Keratinocyte (primary cell): ENCODE data around the gene PTPRN2. TPM values are rescaled to one million over a fixed set of nuclear protein-coding genes. Genes with fewer than 3 reads are reported as not detected.
"Not testable (repeated sequence)": the region's sequence is repeated elsewhere in the genome, so short reads cannot be mapped to it uniquely, and the experiment has no call there.

Source experiments
- DNase-seq: peaks from one replicate; pipeline ENCODE4 v3.0.0-alpha.2; 2011; ENCODE audit warnings: low read depth, missing footprints, low spot score
- FAIRE-seq: peaks from 2 replicates; lab custom pipeline; 2011; peaks lifted over from hg19 to GRCh38; lab: Jason Lieb, UNC
- H2AFZ ChIP-seq: 2 replicates; pipeline ENCODE4 v1.6.0; 2012; ENCODE audit warnings: low read length, control low read depth, inconsistent platforms; ENCODE audit not compliant: control insufficient read depth
- H3K27ac ChIP-seq: 2 replicates; pipeline ENCODE4 v1.5.1; 2011; ENCODE audit warnings: low read length; ENCODE audit not compliant: control insufficient read depth, insufficient read depth
- H3K27me3 ChIP-seq: 3 replicates; pipeline ENCODE4 v1.6.0; 2011; ENCODE audit warnings: low read length; ENCODE audit not compliant: control insufficient read depth, insufficient read depth; ENCODE audit errors: extremely low read depth
- H3K36me3 ChIP-seq, 2 experiments: 2 replicates in 1 of 2; 3 replicates in 1 of 2; pipeline ENCODE4 v1.5.1; 2011; ENCODE audit warnings: low read length in 2 of 2, mild to moderate bottlenecking in 1 of 2; ENCODE audit not compliant: control insufficient read depth in 2 of 2, insufficient read depth in 2 of 2; ENCODE audit errors: extremely low read depth in 1 of 2
- H3K4me1 ChIP-seq: 3 replicates; pipeline ENCODE4 v1.5.1; 2011; ENCODE audit warnings: low read length; ENCODE audit not compliant: control insufficient read depth, insufficient read depth; ENCODE audit errors: extremely low read depth
- H3K4me2 ChIP-seq: 3 replicates; pipeline ENCODE4 v1.6.0; 2011; ENCODE audit warnings: low read depth, low read length; ENCODE audit not compliant: control insufficient read depth, insufficient read depth; ENCODE audit errors: extremely low read depth
- H3K4me3 ChIP-seq, 3 experiments: fragments of 200-600 bp in 1 of 3; sonication (generic) in 1 of 3; 2 replicates in 2 of 3; 3 replicates in 1 of 3; pipeline ENCODE4 v1.5.1; 2011 to 2016; ENCODE audit warnings: low read length in 3 of 3, mild to moderate bottlenecking in 3 of 3, control low read depth in 2 of 3, inconsistent platforms in 1 of 3, low read depth in 1 of 3, mixed read lengths in 1 of 3, mixed run types in 1 of 3, moderate library complexity in 1 of 3; ENCODE audit not compliant: control insufficient read depth in 2 of 3, insufficient read depth in 2 of 3; ENCODE audit errors: extremely low read depth in 1 of 3
- H3K79me2 ChIP-seq: 2 replicates; pipeline ENCODE4 v1.6.0; 2012; ENCODE audit warnings: low read length; ENCODE audit not compliant: control insufficient read depth, insufficient read depth
- H3K9ac ChIP-seq: 3 replicates; pipeline ENCODE4 v1.6.0; 2011; ENCODE audit warnings: low read length; ENCODE audit not compliant: control insufficient read depth, insufficient read depth; ENCODE audit errors: extremely low read depth
- H3K9me1 ChIP-seq: 3 replicates; pipeline ENCODE4 v1.6.0; 2011; ENCODE audit warnings: low read length; ENCODE audit not compliant: control insufficient read depth, insufficient read depth; ENCODE audit errors: extremely low read depth
- H3K9me3 ChIP-seq: 2 replicates; pipeline ENCODE4 v1.5.1; 2012; ENCODE audit warnings: low read depth, low read length; ENCODE audit not compliant: control insufficient read depth
- H4K20me1 ChIP-seq: 3 replicates; pipeline ENCODE4 v1.6.0; 2011; ENCODE audit warnings: low read length; ENCODE audit not compliant: control insufficient read depth, insufficient read depth; ENCODE audit errors: extremely low read depth
- CTCF ChIP-seq, 3 experiments: IDR thresholded peaks in 1 of 3; conservative IDR thresholded peaks in 1 of 3; optimal IDR thresholded peaks in 1 of 3; 2 replicates in 2 of 3; 3 replicates in 1 of 3; pipeline versions ENCODE3 to v1.5.1; 2011; ENCODE audit warnings: low read length in 3 of 3, mild to moderate bottlenecking in 3 of 3, moderate library complexity in 2 of 3, control low read depth in 1 of 3, inconsistent platforms in 1 of 3; ENCODE audit not compliant: insufficient read depth in 2 of 3; ENCODE audit errors: extremely low read depth in 1 of 3
- EZH2 ChIP-seq: IDR thresholded peaks from one replicate; pipeline ENCODE4 v1.6.1; 2012; ENCODE audit warnings: inconsistent platforms, mild to moderate bottlenecking, low read length, moderate library complexity
- dilution Hi-C: fragments of 300-500 bp; cut with MboI; formaldehyde crosslinking; loops from one replicate; pipeline ENCODE4 v1.7.0; 2020; ENCODE audit warnings: low sequenced_read_pairs; ENCODE audit not compliant: extremely low pct_ligation_motif_present
- polyA plus RNA-seq, 5 experiments: library from polyadenylated mRNA; depleted of rRNA in 3 of 5; stranded (reverse) in 3 of 5; stranded (forward) in 1 of 5; unstranded in 1 of 5; fragments of >200 nt; gene quantifications; 1 replicate in 1 of 5; 2 replicates in 3 of 5; 3 replicates in 1 of 5; pipeline versions ENCODE4 v1.2.1 to v1.2.3, GENCODE V29; 2011 to 2012; ENCODE audit warnings: missing spikeins in 2 of 5, low read depth in 1 of 5, low replicate concordance in 1 of 5

Gene PTPRN2
- polyA plus RNA-seq, 1 donor (not counting 4 experiments of a cell fraction or from before 2014, with no cell fraction given), result not detected

GRCh38 chr7:158507917-158508316 is 79.7 kb downstream of the PTPRN2 start:
- H3K4me2 ChIP-seq, result no peak overlapping the region
- dilution Hi-C loops, result no loop called here
- H3K9me3 ChIP-seq, result peaks cover 26% of the 10 kb centered on the region
- no peaks in the 10 kb centered on the region for H3K27me3 ChIP-seq
- H3K9me1 ChIP-seq, result no peaks in the 10 kb centered on the region
- H4K20me1 ChIP-seq, result no peaks in the 10 kb centered on the region
- H3K79me2 ChIP-seq, result no peaks in the 10 kb centered on the region
- FAIRE-seq, result no peak
- TF ChIP-seq EZH2 (no peak), CTCF (optimal IDR thresholded peaks at IDR 0.05 in 1 of 3, IDR thresholded peaks at IDR 0.05 in 1 of 3, conservative IDR thresholded peaks at IDR 0.05 in 1 of 3; ENCODE audit: extremely low read depth in 1 of 3, insufficient read depth in 2 of 3, low read length in 3 of 3) (no peak)
- H3K4me3 ChIP-seq, result no peak overlapping the region
- H3K9ac ChIP-seq, result no peak overlapping the region
- DNase-seq, result no peak
- no peaks in the 10 kb centered on the region for H3K4me1 ChIP-seq
- H3K36me3 ChIP-seq, result no peaks in the 10 kb centered on the region
- no peak overlapping the region for H2AFZ ChIP-seq
- no peak overlapping the region for H3K27ac ChIP-seq

GRCh38 chr7:158507175-158507574 is 80.4 kb downstream of the PTPRN2 start:
- H4K20me1 ChIP-seq, H3K4me2 ChIP-seq, H3K4me3 ChIP-seq, dilution Hi-C loops, H3K9me1 ChIP-seq, H3K4me1 ChIP-seq, H2AFZ ChIP-seq, FAIRE-seq, DNase-seq, H3K27ac ChIP-seq, H3K79me2 ChIP-seq, H3K27me3 ChIP-seq, H3K36me3 ChIP-seq, H3K9ac ChIP-seq: not testable (repeated sequence)
- H3K9me3 ChIP-seq, result peaks cover 25% of the 10 kb centered on the region

- no peaks in the 10 kb centered on the region for H3K79me2 ChIP-seq
- TF ChIP-seq EZH2, result no peak
- TF ChIP-seq CTCF (optimal IDR thresholded peaks at IDR 0.05 in 1 of 3, IDR thresholded peaks at IDR 0.05 in 1 of 3, conservative IDR thresholded peaks at IDR 0.05 in 1 of 3; ENCODE audit: extremely low read depth in 1 of 3, insufficient read depth in 2 of 3, low read length in 3 of 3), result no peak
- no peak overlapping the region for H2AFZ ChIP-seq
- no peaks in the 10 kb centered on the region for H3K4me1 ChIP-seq
- H4K20me1 ChIP-seq, result no peaks in the 10 kb centered on the region
- H3K9me1 ChIP-seq, result no peaks in the 10 kb centered on the region
- dilution Hi-C loops, result no loop called here
- no peaks in the 10 kb centered on the region for H3K27me3 ChIP-seq
- no peak overlapping the region for H3K27ac ChIP-seq
- H3K4me3 ChIP-seq, result no peak overlapping the region
- H3K4me2 ChIP-seq, result no peak overlapping the region
- H3K36me3 ChIP-seq, result no peaks in the 10 kb centered on the region
- H3K9ac ChIP-seq, result no peak overlapping the region
- no peak for DNase-seq
- FAIRE-seq, result no peak
- H3K9me3 ChIP-seq, result peaks cover 23% of the 10 kb centered on the region
Observed at GRCh38 chr7:158506626-158507025, 81.0 kb downstream of the PTPRN2 start.
